GM21423 (cell line): ENCODE results near the gene EFNA4.

ENCODE experiments used
- ATAC-seq: cut with Tn5 transposase; IDR thresholded peaks from one replicate; pipeline ENCODE4 v1.9.1; 2021; ENCODE audit warnings: mild to moderate bottlenecking, moderate library complexity; ENCODE audit not compliant: unreplicated experiment

EFNA4 gene

GRCh38 chr1:155051342-155051776 is 12.2 kb upstream of the EFNA4 start:
- ATAC-seq, result no peak

GRCh38 chr1:155051777-155052398 is 11.7 kb upstream of the EFNA4 start:
- no peak for ATAC-seq

- no peak for ATAC-seq
Observed at GRCh38 chr1:155052439-155053395, 10.8 kb upstream of the EFNA4 start.

GRCh38 chr1:155053531-155054105 is 9.9 kb upstream of the EFNA4 start:
- no peak for ATAC-seq

GRCh38 chr1:155057104-155057503 is 6.4 kb upstream of the EFNA4 start:
- no peak for ATAC-seq

GRCh38 chr1:155057788-155058211 is 5.7 kb upstream of the EFNA4 start:
- ATAC-seq, result no peak

GRCh38 chr1:155060736-155061135 is 2.8 kb upstream of the EFNA4 start:
- no peak for ATAC-seq

GRCh38 chr1:155061381-155062150 is 2.0 kb upstream of the EFNA4 start:
- ATAC-seq, result peak; percentile 46

- no peak for ATAC-seq
Observed at GRCh38 chr1:155062151-155062686, 1.3 kb upstream of the EFNA4 start.

- ATAC-seq, result no peak
Observed at GRCh38 chr1:155062702-155063411, 683 bp upstream of the EFNA4 start.

- ATAC-seq, result no peak
Observed at GRCh38 chr1:155064111-155064831, 731 bp downstream of the EFNA4 start.

GRCh38 chr1:155064832-155065429 is 1.4 kb downstream of the EFNA4 start:
- ATAC-seq, result no peak

- no peak for ATAC-seq
Observed at GRCh38 chr1:155066777-155067176, 3.2 kb downstream of the EFNA4 start.

- no peak for ATAC-seq
Observed at GRCh38 chr1:155068599-155068998, 5.1 kb downstream of the EFNA4 start.

GRCh38 chr1:155069551-155070157 is 6.1 kb downstream of the EFNA4 start:
- no peak for ATAC-seq

- no peak for ATAC-seq
Observed at GRCh38 chr1:155070158-155070621, 6.7 kb downstream of the EFNA4 start.

GRCh38 chr1:155070721-155071569 is 7.4 kb downstream of the EFNA4 start:
- peak; percentile 76 for ATAC-seq

- ATAC-seq, result no peak
Observed at GRCh38 chr1:155071701-155072100, 8.2 kb downstream of the EFNA4 start.
